HepG2 (cell line): ENCODE measurements around the gene FUT6. TPM values are rescaled to one million over a fixed set of nuclear protein-coding genes. Genes with fewer than 3 reads are reported as not detected.
A peak's percentile ranks its signal among the peaks of the same experiment; 100 is the strongest.

ENCODE experiments used
- KDM5A ChIP-seq: fragments of 200-600 bp; sonication (generic); IDR thresholded peaks from 2 replicates; pipeline ENCODE4 v1.7.0; 2018; ENCODE audit warnings: antibody characterized with exemption, mild to moderate bottlenecking, low read length, borderline replicate concordance
- PBX3 ChIP-seq: sonication (generic); formaldehyde crosslinking; IDR thresholded peaks from 2 replicates; pipeline ENCODE4 v1.8.1; 2023; ENCODE audit warnings: missing genetic modification reagents, inconsistent platforms, borderline replicate concordance
- PHF21A ChIP-seq: sonication (generic); formaldehyde crosslinking; IDR thresholded peaks from 2 replicates; pipeline ENCODE4 v1.5.0; 2020; ENCODE audit warnings: mild to moderate bottlenecking, missing genetic modification reagents
- PRDM10 ChIP-seq: sonication (generic); formaldehyde crosslinking; IDR thresholded peaks from 2 replicates; pipeline ENCODE4 v1.4.0; 2020; ENCODE audit warnings: low read depth, missing genetic modification reagents
- PRDM15 ChIP-seq: sonication (generic); formaldehyde crosslinking; IDR thresholded peaks from 2 replicates; pipeline ENCODE4 v1.4.0; 2020; ENCODE audit warnings: missing genetic modification reagents
- ZBTB4 ChIP-seq: sonication (generic); formaldehyde crosslinking; IDR thresholded peaks from 2 replicates; pipeline ENCODE4 v1.4.0; 2020; ENCODE audit warnings: missing genetic modification reagents, mild to moderate bottlenecking, borderline replicate concordance
- ZFAT ChIP-seq: sonication (generic); formaldehyde crosslinking; conservative IDR thresholded peaks from 2 replicates; pipeline ENCODE4 v1.8.1; 2023; ENCODE audit warnings: missing genetic modification reagents, inconsistent platforms
- ZNF180 ChIP-seq: sonication (generic); formaldehyde crosslinking; IDR thresholded peaks from 2 replicates; pipeline ENCODE4 v1.4.0; 2020; ENCODE audit warnings: low read depth, missing genetic modification reagents, borderline replicate concordance
- ZNF558 ChIP-seq: sonication (generic); formaldehyde crosslinking; IDR thresholded peaks from 2 replicates; pipeline ENCODE4 v1.9.0; 2022; ENCODE audit warnings: mild to moderate bottlenecking, missing genetic modification reagents, borderline replicate concordance
- ZNF710 ChIP-seq: sonication (generic); formaldehyde crosslinking; IDR thresholded peaks from 2 replicates; pipeline ENCODE4 v1.5.0; 2020; ENCODE audit warnings: mild to moderate bottlenecking, missing genetic modification reagents, borderline replicate concordance
- ZNF891 ChIP-seq: sonication (generic); formaldehyde crosslinking; IDR thresholded peaks from 2 replicates; pipeline ENCODE4 v1.5.0; 2020; ENCODE audit warnings: mild to moderate bottlenecking, missing genetic modification reagents
- ZSCAN31 ChIP-seq: sonication (generic); formaldehyde crosslinking; IDR thresholded peaks from 2 replicates; pipeline ENCODE4 v1.5.0; 2020; ENCODE audit warnings: low read depth, mild to moderate bottlenecking, missing genetic modification reagents
- polyA plus RNA-seq, 8 experiments: library from polyadenylated mRNA; depleted of rRNA in 3 of 8; stranded (reverse) in 7 of 8; unstranded in 1 of 8; fragments of >200 nt; fragmentation: Illumina TruSeq in 4 of 8; extraction: Trizol in 4 of 8; gene quantifications; 2 replicates each; pipeline versions ENCODE4 v1.2.1 to v1.2.3, GENCODE V29; 2011 to 2016; ENCODE audit warnings: low read depth in 4 of 8, missing spikeins in 1 of 8, mixed read lengths in 1 of 8; ENCODE audit not compliant: insufficient read depth in 1 of 8
- total RNA-seq, 5 experiments: library from RNA; depleted of rRNA; stranded (reverse); fragments of >200 nt; fragmentation: Illumina TruSeq; extraction: Trizol; gene quantifications; 2 replicates each; pipeline ENCODE4 v1.2.3, GENCODE V29; 2016; ENCODE audit warnings: low read depth in 1 of 5

Gene FUT6
- total and polyA plus RNA-seq, 2 of the 13 experiments (the other 11 are each of a cell fraction or from before 2014, with no cell fraction given): 8.2 to 27.7 TPM

- no peak for TF ChIP-seq ZBTB4 (CRISPR knock-in tag)
- no peak for TF ChIP-seq ZNF180 (CRISPR knock-in tag)
- peak; percentile 40; the same call in 1 of the 2 replicates for TF ChIP-seq PRDM10 (CRISPR knock-in tag)
- peak; percentile 63; the same call in 1 of the 2 replicates for TF ChIP-seq ZNF710 (CRISPR knock-in tag)
- no peak for TF ChIP-seq PBX3 (CRISPR knock-in tag)
- TF ChIP-seq PRDM15 (CRISPR knock-in tag): no peak
- TF ChIP-seq PHF21A (CRISPR knock-in tag): 0 out of 2 replicates have a peak, but pooled peaks have one; percentile 19
- no peak for TF ChIP-seq ZFAT (CRISPR knock-in tag)
- TF ChIP-seq KDM5A: no peak
- 0 out of 2 replicates have a peak, but pooled peaks have one; percentile 10 for TF ChIP-seq ZSCAN31 (CRISPR knock-in tag)
- no peak for TF ChIP-seq ZNF558 (CRISPR knock-in tag)
- TF ChIP-seq ZNF891 (CRISPR knock-in tag): no peak
Observed at GRCh38 chr19:5839065-5840017, at the start of gene FUT6 (continued).
